ENCODE results near the gene MFSD1. TPM values are rescaled to one million over a fixed set of nuclear protein-coding genes. Genes with fewer than 3 reads are reported as not detected.

MFSD1 gene
- total RNA-seq, 2 experiments from 2014 or later = 22.7 to 27.5 TPM

DNA sequence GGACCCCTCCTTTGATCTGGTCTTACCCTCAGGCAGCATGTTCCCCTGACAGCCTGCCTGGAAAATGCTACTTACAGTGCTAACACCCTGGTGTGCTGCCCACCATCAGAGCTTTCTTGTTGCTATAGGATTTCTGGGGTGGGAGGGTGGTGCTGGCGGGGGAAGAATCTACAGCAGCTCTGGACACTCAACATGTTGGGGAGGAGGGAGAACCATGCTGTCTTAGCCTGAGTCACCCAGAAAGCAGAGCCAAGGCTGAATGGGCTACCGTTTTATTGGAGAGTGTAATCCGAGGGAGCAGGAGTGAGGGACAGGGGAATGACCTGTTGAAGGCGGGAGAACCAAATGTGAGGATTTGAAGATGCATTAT lies 45.6 kb downstream of the MFSD1 start:
- POLR2A ChIA-PET = no interaction called here
- CTCF ChIA-PET = interaction anchor here (0.5 to 2.0 kb wide), 2 partner anchors 168 to 413 kb away, joined by 3 to 5 read pairs; no protein-coding TSS in a partner anchor

DNA sequence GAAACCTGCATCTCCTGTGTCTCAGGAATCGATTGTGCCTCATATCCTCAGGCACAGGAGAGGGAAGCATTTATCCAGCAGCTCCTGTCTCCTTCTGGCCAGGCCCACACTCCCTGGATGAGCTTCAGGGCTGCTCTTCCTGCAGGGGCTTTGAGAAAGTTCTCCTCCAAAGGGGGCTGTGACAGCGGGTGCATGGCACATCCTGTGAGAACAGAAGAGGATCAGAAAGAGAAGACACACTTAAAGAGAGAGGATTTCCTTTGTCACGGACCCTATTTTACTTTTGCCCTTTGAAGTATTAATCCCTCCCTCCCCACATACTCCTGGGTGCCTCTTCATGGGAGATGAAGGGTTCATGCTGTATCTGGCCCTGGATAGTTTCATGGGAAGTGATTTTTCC lies 46.0 kb downstream of the MFSD1 start:
- CTCF ChIA-PET = interaction anchor here (2.0 kb wide), 1 partner anchor 412 kb away, joined by 5 read pairs; no protein-coding TSS in a partner anchor

DNA sequence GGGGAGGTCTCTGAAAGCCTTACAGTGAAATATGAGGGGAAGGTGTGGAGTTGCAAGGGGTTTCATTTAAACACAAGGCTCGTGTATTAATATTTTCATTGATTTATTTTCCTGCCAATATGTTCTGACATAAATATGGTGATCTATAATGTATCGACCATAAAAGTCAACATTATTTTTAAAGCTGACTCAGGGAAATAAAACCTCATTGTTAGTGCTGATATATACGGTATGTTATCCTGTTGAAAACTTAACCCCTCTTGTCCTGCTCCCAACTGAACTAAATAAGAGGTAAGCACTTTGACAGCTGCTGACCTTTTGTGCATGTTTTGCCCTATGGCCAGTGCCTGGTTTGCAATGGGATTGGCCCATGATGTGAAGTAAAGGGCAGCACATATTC lies 47.9 kb downstream of the MFSD1 start:
- CTCF ChIA-PET = no interaction called here
- POLR2A ChIA-PET = no interaction called here

More for the DNA sequence above, 46.0 kb downstream of the MFSD1 start:
- POLR2A ChIA-PET = no interaction called here

DNA sequence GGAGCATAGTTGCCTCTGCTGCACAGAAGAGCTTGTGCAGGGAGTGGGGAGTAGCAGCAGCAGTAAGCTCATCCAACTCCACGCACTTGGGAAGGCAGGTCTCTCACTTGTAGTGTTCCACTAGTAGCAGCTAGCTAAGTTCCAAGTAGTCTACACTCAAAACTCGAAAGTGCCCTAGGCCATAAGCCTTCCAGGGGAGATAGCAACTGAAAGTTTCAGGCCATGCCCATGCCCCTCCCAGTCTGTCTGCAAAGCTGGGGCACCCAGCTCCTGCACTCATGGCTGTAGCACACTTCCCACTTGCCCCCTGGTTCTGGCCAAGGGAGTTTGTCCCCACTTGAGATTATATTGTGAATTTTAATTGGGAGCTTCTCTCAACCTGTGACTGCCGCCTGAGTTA lies 57.5 kb downstream of the MFSD1 start:
- POLR2A ChIA-PET = no interaction called here
- CTCF ChIA-PET = no interaction called here

DNA sequence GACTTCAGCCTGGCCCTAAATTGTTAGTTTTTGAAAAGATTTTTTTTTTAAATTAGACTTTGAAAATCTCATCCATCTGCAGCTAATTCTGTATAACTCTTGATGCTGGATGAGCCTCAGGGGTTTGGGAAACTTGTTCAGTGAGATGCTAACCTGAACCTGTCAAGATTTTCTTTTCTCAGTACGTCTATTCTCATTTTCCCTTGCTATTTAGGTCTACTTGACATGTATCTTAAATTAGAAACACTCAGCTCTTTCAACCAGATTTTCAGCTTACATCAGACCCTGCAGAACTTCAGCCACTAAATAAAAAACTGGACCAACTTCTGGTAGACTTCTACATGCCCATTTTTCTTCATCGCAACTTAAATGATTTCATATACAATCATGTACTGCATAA lies 61.4 kb downstream of the MFSD1 start:
- CTCF ChIA-PET = no interaction called here
- POLR2A ChIA-PET = no interaction called here

DNA sequence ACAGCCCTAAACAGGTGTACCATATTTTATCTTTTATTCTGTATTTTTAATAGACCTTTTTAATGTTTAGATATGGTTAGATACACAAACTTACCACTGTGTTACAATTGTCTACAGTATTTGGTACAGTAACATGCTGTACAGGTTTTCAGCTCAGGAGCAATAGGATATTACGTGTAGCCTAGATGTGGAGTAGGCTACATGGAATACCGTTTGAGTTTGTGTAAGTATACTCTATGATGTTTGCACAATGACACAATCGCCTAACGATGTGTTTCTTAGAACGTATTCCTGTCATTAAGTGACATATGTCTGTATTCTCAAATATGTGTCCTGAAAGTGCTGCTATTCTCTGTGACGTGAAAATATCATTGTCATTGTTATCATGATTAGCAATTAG lies 62.6 kb downstream of the MFSD1 start:
- POLR2A ChIA-PET = no interaction called here
- CTCF ChIA-PET = no interaction called here

DNA sequence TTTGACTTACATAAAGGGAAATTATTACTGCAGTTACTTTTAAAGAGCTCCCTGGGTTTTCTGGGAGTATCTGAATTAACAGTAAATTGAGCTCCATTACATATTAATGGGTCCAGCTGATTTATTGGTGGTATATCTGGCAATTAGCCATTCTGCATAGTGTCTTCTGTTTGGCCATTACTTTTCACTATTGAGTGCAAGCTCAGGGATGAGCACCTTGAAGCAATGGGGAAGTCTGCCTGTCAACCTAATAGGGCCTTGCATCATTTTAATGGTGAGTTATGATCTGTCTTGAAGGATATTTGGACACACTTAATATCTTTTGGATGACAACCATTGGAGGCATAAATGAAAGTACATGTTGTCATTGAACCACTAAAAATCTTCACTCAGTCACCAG lies 73.8 kb downstream of the MFSD1 start:
- ChIA-PET CTCF (no interaction called here), POLR2A (no interaction called here)

Other genes starting within 250 kb of the MFSD1 start
- 1 to 10 TPM; 2.8 to 4.7 TPM for gene MLF1, start 230.9 kb upstream of the MFSD1 start, total RNA-seq
- gene GFM1, start 157.5 kb upstream of the MFSD1 start, total RNA-seq = 10 to 100 TPM; 87.6 to 88.5 TPM
- gene LXN, start 129.4 kb upstream of the MFSD1 start, total RNA-seq = 1 to 10 TPM; 5.3 to 5.9 TPM
- not detected for gene RARRES1, start 69.6 kb upstream of the MFSD1 start, total RNA-seq

Data from activated CD8-positive, alpha-beta memory T cell treated with anti-CD3 and anti-CD28 coated beads for 36 hours (primary cell).